LNCaP clone FGC (cell line): ENCODE results near the gene TAF7.
A peak's percentile ranks its signal among the peaks of the same experiment; 100 is the strongest.
"Not testable (repeated sequence)": the region's sequence is repeated elsewhere in the genome, so short reads cannot be mapped to it uniquely, and the experiment has no call there.

ENCODE experiments used
- DNase-seq: peaks from one replicate; pipeline ENCODE4 v3.0.0-alpha.2; 2011; ENCODE audit warnings: low read depth
- H3K4me3 ChIP-seq: 2 replicates; pipeline ENCODE4 v1.5.1; 2011; ENCODE audit warnings: mild to moderate bottlenecking, low read depth, low read length, control low read depth
- CTCF ChIP-seq: IDR thresholded peaks from 2 replicates; pipeline ENCODE4 v1.5.1; 2012; ENCODE audit warnings: mild to moderate bottlenecking; ENCODE audit not compliant: control insufficient read depth, insufficient read depth; ENCODE audit errors: extremely low read depth

TAF7 gene

GRCh38 chr5:141345327-141345726, 24.7 kb upstream of the TAF7 start:
- DNase-seq: no peak
- TF ChIP-seq CTCF: no peak
- H3K4me3 ChIP-seq: no peak overlapping the region

- TF ChIP-seq CTCF: no peak
- DNase-seq: no peak
- peak overlapping the region; percentile 53 for H3K4me3 ChIP-seq
Measured at GRCh38 chr5:141343953-141344463, 23.4 kb upstream of the TAF7 start.

- H3K4me3 ChIP-seq: peak within 1 kb of the TSS; percentile 53
- peak; percentile 39 for DNase-seq
- peak; percentile 59 for TF ChIP-seq CTCF
Measured at GRCh38 chr5:141343242-141343952, 22.8 kb upstream of the TAF7 start, which contains the start of gene PCDHGA3. TSS of gene PCDHGA3 (plus strand) at chr5:141343829. CDS start at chr5:141344034, 205 bp downstream.

GRCh38 chr5:141342773-141343172, 22.2 kb upstream of the TAF7 start:
- DNase-seq: no peak
- no peak for TF ChIP-seq CTCF
- H3K4me3 ChIP-seq: no peak overlapping the region

GRCh38 chr5:141340781-141341354, 20.3 kb upstream of the TAF7 start:
- DNase-seq, H3K4me3 ChIP-seq: not testable (repeated sequence)

- no peak for DNase-seq
- TF ChIP-seq CTCF: peak; percentile 38; the same call in 1 of the 2 replicates
- H3K4me3 ChIP-seq: peak within 1 kb of the TSS; percentile 38
Measured at GRCh38 chr5:141338538-141339306, 18.1 kb upstream of the TAF7 start, which contains the start of gene PCDHGA2. TSS of gene PCDHGA2 (plus strand) at chr5:141338760.

GRCh38 chr5:141332571-141332970, 12.0 kb upstream of the TAF7 start:
- not testable (repeated sequence) for DNase-seq, H3K4me3 ChIP-seq
